Stimulated activated CD4-positive, alpha-beta T cell treated with anti-CD3 and anti-CD28 coated beads, Interleukin-4, amount 100 ng/mL, for 24 hours (primary cell): ENCODE data around the gene PCSK6.

Experiments used
- DNase-seq: peaks from one replicate; pipeline ENCODE4 v3.0.0-alpha.2; 2020

PCSK6 gene

GRCh38 chr15:101322016-101322695 lies 167.4 kb downstream of the PCSK6 start:
- DNase-seq: no peak

GRCh38 chr15:101320501-101321052 lies 168.9 kb downstream of the PCSK6 start:
- peak; percentile 54 for DNase-seq

GRCh38 chr15:101318839-101319238 lies 170.7 kb downstream of the PCSK6 start:
- DNase-seq: no peak

- no peak for DNase-seq
Observed at GRCh38 chr15:101318147-101318819, 171.2 kb downstream of the PCSK6 start.

- no peak for DNase-seq
Observed at GRCh38 chr15:101317336-101317872, 172.1 kb downstream of the PCSK6 start.

- no peak for DNase-seq
Observed at GRCh38 chr15:101316529-101316928, 173.0 kb downstream of the PCSK6 start.

- DNase-seq: no peak
Observed at GRCh38 chr15:101315736-101316135, 173.8 kb downstream of the PCSK6 start.

GRCh38 chr15:101314336-101315125 lies 175.0 kb downstream of the PCSK6 start:
- DNase-seq: no peak

- no peak for DNase-seq
Observed at GRCh38 chr15:101313041-101313761, 176.3 kb downstream of the PCSK6 start.

GRCh38 chr15:101310508-101310907 lies 179.0 kb downstream of the PCSK6 start:
- DNase-seq: no peak

- no peak for DNase-seq
Observed at GRCh38 chr15:101310161-101310480, 179.4 kb downstream of the PCSK6 start.

- no peak for DNase-seq
Observed at GRCh38 chr15:101309436-101310160, 179.9 kb downstream of the PCSK6 start.

- DNase-seq: no peak
Observed at GRCh38 chr15:101308604-101309435, 180.7 kb downstream of the PCSK6 start.

GRCh38 chr15:101307897-101308603 lies 181.5 kb downstream of the PCSK6 start:
- DNase-seq: no peak

- DNase-seq: no peak
Observed at GRCh38 chr15:101307048-101307896, 182.2 kb downstream of the PCSK6 start.

- DNase-seq: no peak
Observed at GRCh38 chr15:101306341-101307047, 183.0 kb downstream of the PCSK6 start.

- DNase-seq: no peak
Observed at GRCh38 chr15:101305820-101306255, 183.7 kb downstream of the PCSK6 start.

- DNase-seq: no peak
Observed at GRCh38 chr15:101303408-101303807, 186.1 kb downstream of the PCSK6 start.
